ENCODE results near the gene CFAP251. TPM values are rescaled to one million over a fixed set of nuclear protein-coding genes. Genes with fewer than 3 reads are reported as not detected.
"Not testable (repeated sequence)": the region's sequence is repeated elsewhere in the genome, so short reads cannot be mapped to it uniquely, and the experiment has no call there.

CFAP251 gene
- total RNA-seq, 1 donor from 2014 or later: 0.91 TPM

- Histone ChIP-seq H3K9me3 (replicated peaks) (no peaks in the 10 kb centered on the region), H3K27me3 (ENCODE audit: low read depth) (no peaks in the 10 kb centered on the region), H3K4me3 (no peak overlapping the region), H3K4me1 (peaks cover 45% of the 10 kb centered on the region), H3K36me3 (peaks cover 14% of the 10 kb centered on the region), H3K27ac (replicated peaks) (no peak overlapping the region)
- TF ChIP-seq CTCF (IDR thresholded peaks at IDR 0.05; ENCODE audit: borderline replicate concordance): peak; percentile 78
- peak; percentile 48 for DNase-seq
- intact Hi-C loops (cut with micrococcal nuclease): no loop called here
Observed at GRCh38 chr12:122031342-122032216, 113.2 kb downstream of the CFAP251 start.

GRCh38 chr12:122032580-122032979 is 114.2 kb downstream of the CFAP251 start:
- Histone ChIP-seq H3K9me3 (replicated peaks) (no peaks in the 10 kb centered on the region), H3K36me3 (peaks cover 24% of the 10 kb centered on the region), H3K27me3 (ENCODE audit: low read depth) (no peaks in the 10 kb centered on the region), H3K27ac (replicated peaks) (no peak overlapping the region), H3K4me1 (peaks cover 41% of the 10 kb centered on the region), H3K4me3 (no peak overlapping the region)
- intact Hi-C loops (cut with micrococcal nuclease): no loop called here
- no peak for DNase-seq
- no peak for TF ChIP-seq CTCF (IDR thresholded peaks at IDR 0.05; ENCODE audit: borderline replicate concordance)

- TF ChIP-seq CTCF (IDR thresholded peaks at IDR 0.05; ENCODE audit: borderline replicate concordance): no peak
- no peak overlapping the region for H3K4me3 ChIP-seq
- no peak for DNase-seq
- intact Hi-C loops (cut with micrococcal nuclease): no loop called here
- peaks cover 28% of the 10 kb centered on the region for H3K36me3 ChIP-seq
- no peaks in the 10 kb centered on the region for H3K9me3 ChIP-seq (replicated peaks)
- H3K27me3 ChIP-seq (ENCODE audit: low read depth): no peaks in the 10 kb centered on the region
- peaks cover 15% of the 10 kb centered on the region for H3K4me1 ChIP-seq
- no peak overlapping the region for H3K27ac ChIP-seq (replicated peaks)
Observed at GRCh38 chr12:122035292-122035691, 116.9 kb downstream of the CFAP251 start.

- H3K36me3 ChIP-seq: peaks cover 28% of the 10 kb centered on the region
- H3K9me3 ChIP-seq (replicated peaks): no peaks in the 10 kb centered on the region
- DNase-seq: no peak
- no peak overlapping the region for H3K4me3 ChIP-seq
- no peaks in the 10 kb centered on the region for H3K27me3 ChIP-seq (ENCODE audit: low read depth)
- no peak for TF ChIP-seq CTCF (IDR thresholded peaks at IDR 0.05; ENCODE audit: borderline replicate concordance)
- no peak overlapping the region for H3K27ac ChIP-seq (replicated peaks)
- intact Hi-C loops (cut with micrococcal nuclease): no loop called here
- H3K4me1 ChIP-seq: peaks cover 10% of the 10 kb centered on the region
Observed at GRCh38 chr12:122036153-122036552, 117.8 kb downstream of the CFAP251 start.

GRCh38 chr12:122040579-122041386 is 122.4 kb downstream of the CFAP251 start:
- intact Hi-C loops (cut with micrococcal nuclease): no loop called here
- DNase-seq: no peak
- Histone ChIP-seq H3K9me3 (replicated peaks) (no peaks in the 10 kb centered on the region), H3K27me3 (ENCODE audit: low read depth) (no peaks in the 10 kb centered on the region), H3K27ac (replicated peaks) (no peak overlapping the region), H3K36me3 (peaks cover 58% of the 10 kb centered on the region), H3K4me1 (no peaks in the 10 kb centered on the region), H3K4me3 (no peak overlapping the region)
- no peak for TF ChIP-seq CTCF (IDR thresholded peaks at IDR 0.05; ENCODE audit: borderline replicate concordance)

- peaks cover 58% of the 10 kb centered on the region for H3K36me3 ChIP-seq
- H3K27me3 ChIP-seq (ENCODE audit: low read depth); H3K9me3 ChIP-seq (replicated peaks): not testable (repeated sequence)
Observed at GRCh38 chr12:122041458-122041857, 123.1 kb downstream of the CFAP251 start.

More at GRCh38 chr12:122041458-122041857, 123.1 kb downstream of the CFAP251 start:
- intact Hi-C loops (cut with micrococcal nuclease); H3K4me1 ChIP-seq; DNase-seq; H3K27ac ChIP-seq (replicated peaks); H3K4me3 ChIP-seq: not testable (repeated sequence)

Measured in left ventricle myocardium inferior (tissue), 1 donor.